ENCODE results near the gene ARAP1.

GRCh38 chr11:72736452-72737069 is 15.6 kb downstream of the ARAP1 start:
- TF ChIP-seq POLR2A (IDR thresholded peaks at IDR 0.05), result peak in 1 of 2 donors; percentile 14
- no peak for TF ChIP-seq CTCF (IDR thresholded peaks at IDR 0.05)
